Spleen (tissue), 11 donors: Measurements from ENCODE around the gene ARMC5. TPM values are rescaled to one million over a fixed set of nuclear protein-coding genes. Genes with fewer than 3 reads are reported as not detected.

Experiments used
- DNase-seq: peaks from one replicate; pipeline ENCODE4 v3.0.0-alpha.2; 2020
- H3K27ac ChIP-seq, 8 donors: fragments of 200-600 bp; sonication (generic) in 7 of 8; 1 replicate in 4 of 8; 2 replicates in 4 of 8; pipeline versions ENCODE4 v1.5.0 to v1.8.0; 2016 to 2021; ENCODE audit warnings: inconsistent platforms in 4 of 8, mild to moderate bottlenecking in 4 of 8, moderate library complexity in 1 of 8
- H3K27me3 ChIP-seq, 7 donors: fragments of 200-600 bp; sonication (generic) in 6 of 7; replicated peaks in 1 of 7; 1 replicate in 4 of 7; 2 replicates in 3 of 7; pipeline versions ENCODE4 v1.5.0 to v1.8.0; 2016 to 2021; ENCODE audit warnings: inconsistent platforms in 3 of 7, mild to moderate bottlenecking in 1 of 7
- H3K36me3 ChIP-seq, 6 donors: fragments of 200-600 bp; sonication (generic) in 5 of 6; 1 replicate in 4 of 6; 2 replicates in 2 of 6; pipeline versions ENCODE4 v1.5.0 to v1.8.0; 2016 to 2021; ENCODE audit warnings: inconsistent platforms in 2 of 6
- H3K4me1 ChIP-seq, 6 donors: fragments of 200-600 bp; sonication (generic) in 5 of 6; 1 replicate in 3 of 6; 2 replicates in 3 of 6; pipeline versions ENCODE4 v1.5.0 to v1.8.0; 2016 to 2021; ENCODE audit warnings: inconsistent platforms in 3 of 6
- H3K4me3 ChIP-seq, 8 donors: fragments of 200-600 bp; sonication (generic) in 7 of 8; 1 replicate in 4 of 8; 2 replicates in 4 of 8; pipeline versions ENCODE4 v1.5.0 to v1.8.0; 2016 to 2021; ENCODE audit warnings: inconsistent platforms in 4 of 8, mild to moderate bottlenecking in 4 of 8, moderate library complexity in 2 of 8
- H3K9me3 ChIP-seq, 8 donors: fragments of 200-600 bp; sonication (generic) in 7 of 8; 1 replicate in 4 of 8; 2 replicates in 4 of 8; pipeline versions ENCODE4 v1.5.0 to v1.8.0; 2016 to 2021; ENCODE audit warnings: inconsistent platforms in 4 of 8
- POLR2A ChIP-seq, 3 donors: fragments of 450-650 bp; IDR thresholded peaks; one replicate each; pipeline ENCODE4 v1.5.1; 2017; ENCODE audit warnings: antibody characterized with exemption in 3 of 3, mild to moderate bottlenecking in 1 of 3
- POLR2AphosphoS5 ChIP-seq, 3 donors: sonication (generic); formaldehyde crosslinking; IDR thresholded peaks; one replicate each; pipeline ENCODE4 v1.5.1; 2017; ENCODE audit warnings: antibody characterized with exemption in 3 of 3
- WGBS, 5 donors: extraction: QIAGEN DNeasy Blood & Tissue Kit in 3 of 5; methylation state at CpG; one replicate each; pipeline versions ENCODE4 v1.1.5 to v1.1.7; 2013 to 2018; 5-methylcytosine and 5-hydroxymethylcytosine counted together
- intact Hi-C: fragments of 100-400 bp; cut with DNase I; formaldehyde crosslinking; loops from one replicate; pipeline ENCODE4 v1.15.0; 2023; ENCODE audit warnings: low total_unique reads
- polyA plus RNA-seq, 3 donors: library from polyadenylated mRNA; stranded (reverse); fragments of 200-250 nt; gene quantifications; one replicate each; pipeline ENCODE4 v1.2.1, GENCODE V29; 2013
- total RNA-seq, 7 donors: library from RNA; depleted of rRNA in 3 of 7; stranded (reverse); fragments of >200 nt in 3 of 7; fragmentation: NEBNext Ultra II Directional in 4 of 7; extraction: Animal tissue kit (Norgen Biotek cat#: 25700) in 4 of 7; gene quantifications; one replicate each; pipeline versions ENCODE4 v1.1.0 to v1.2.1, GENCODE V29; 2016 to 2021
- TF ChIP-seq, protein P1 (sequence below), 11 experiments: fragments of 200-600 bp in 7 of 11; fragments of 450-650 bp in 4 of 11; sonication (generic) in 4 of 11; IDR thresholded peaks in 8 of 11; conservative IDR thresholded peaks in 3 of 11; 1 replicate in 7 of 11; 2 replicates in 4 of 11; pipeline versions ENCODE4 v1.4.0 to v1.8.0; 2016 to 2021; ENCODE audit warnings: antibody characterized with exemption in 11 of 11, inconsistent platforms in 4 of 11, mild to moderate bottlenecking in 1 of 11
- donor health status: healthy with polysubstance abuse.
- donor health status: DM: no; HTN: no; CAD: no; lungs with moderate emphysema.
- donor health status: DM: no; HTN: no; CAD: no.
- donor health status: Bipolar disorder and iron deficiency.
- donor health status: healthy.
- donor health status: DM: no; HTN: no; CAD: no.
- donor health status: DM: yes; HTN: yes; CAD: no.

ARMC5 gene
- total and polyA plus RNA-seq, 10 donors, result 8.8 to 23.5 (median 11.8) TPM

DNA sequence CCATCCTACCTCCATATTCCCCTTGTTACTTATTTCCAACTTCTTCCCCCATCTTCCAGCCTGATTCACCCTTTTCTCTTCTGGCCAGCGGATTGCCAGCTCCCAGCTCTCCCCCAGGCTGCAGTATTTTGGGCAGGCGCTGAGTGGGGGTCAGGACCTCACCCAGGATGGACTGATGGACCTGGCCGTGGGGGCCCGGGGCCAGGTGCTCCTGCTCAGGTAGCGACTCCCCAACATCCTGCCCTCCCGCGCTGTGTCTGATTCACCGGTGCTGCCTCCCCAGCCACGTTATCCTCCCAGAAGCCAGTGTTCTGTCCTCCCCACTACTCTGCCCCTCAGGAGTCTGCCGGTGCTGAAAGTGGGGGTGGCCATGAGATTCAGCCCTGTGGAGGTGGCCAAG, 46.6 kb upstream of the ARMC5 start:
- H3K4me1 ChIP-seq, result peaks cover 0 to 26% (median 0%) of the 10 kb centered on the region in 6 donors
- intact Hi-C loops, result no loop called here
- no peak overlapping the region for H3K27ac ChIP-seq
- H3K4me3 ChIP-seq, result no peak overlapping the region
- H3K27me3 ChIP-seq, result peaks cover 0 to 13% (median 0%) of the 10 kb centered on the region in 7 donors
- DNase-seq, result no peak
- no peaks in the 10 kb centered on the region for H3K36me3 ChIP-seq
- TF ChIP-seq POLR2A (IDR thresholded peaks at IDR 0.05), result no peak
- no peak for TF ChIP-seq POLR2AphosphoS5 (IDR thresholded peaks at IDR 0.05)
- TF ChIP-seq, protein P1, sequence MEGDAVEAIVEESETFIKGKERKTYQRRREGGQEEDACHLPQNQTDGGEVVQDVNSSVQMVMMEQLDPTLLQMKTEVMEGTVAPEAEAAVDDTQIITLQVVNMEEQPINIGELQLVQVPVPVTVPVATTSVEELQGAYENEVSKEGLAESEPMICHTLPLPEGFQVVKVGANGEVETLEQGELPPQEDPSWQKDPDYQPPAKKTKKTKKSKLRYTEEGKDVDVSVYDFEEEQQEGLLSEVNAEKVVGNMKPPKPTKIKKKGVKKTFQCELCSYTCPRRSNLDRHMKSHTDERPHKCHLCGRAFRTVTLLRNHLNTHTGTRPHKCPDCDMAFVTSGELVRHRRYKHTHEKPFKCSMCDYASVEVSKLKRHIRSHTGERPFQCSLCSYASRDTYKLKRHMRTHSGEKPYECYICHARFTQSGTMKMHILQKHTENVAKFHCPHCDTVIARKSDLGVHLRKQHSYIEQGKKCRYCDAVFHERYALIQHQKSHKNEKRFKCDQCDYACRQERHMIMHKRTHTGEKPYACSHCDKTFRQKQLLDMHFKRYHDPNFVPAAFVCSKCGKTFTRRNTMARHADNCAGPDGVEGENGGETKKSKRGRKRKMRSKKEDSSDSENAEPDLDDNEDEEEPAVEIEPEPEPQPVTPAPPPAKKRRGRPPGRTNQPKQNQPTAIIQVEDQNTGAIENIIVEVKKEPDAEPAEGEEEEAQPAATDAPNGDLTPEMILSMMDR (IDR thresholded peaks at IDR 0.05 in 8 of 11, conservative IDR thresholded peaks at IDR 0.05 in 3 of 11), result no peak
- H3K9me3 ChIP-seq, result peaks cover 0 to 6% (median 2%) of the 10 kb centered on the region in 8 donors
- WGBS, 5 donors, result 78 to 89% (median 87%) methylated on average over 9 to 10 of the region's 10 CpGs

DNA sequence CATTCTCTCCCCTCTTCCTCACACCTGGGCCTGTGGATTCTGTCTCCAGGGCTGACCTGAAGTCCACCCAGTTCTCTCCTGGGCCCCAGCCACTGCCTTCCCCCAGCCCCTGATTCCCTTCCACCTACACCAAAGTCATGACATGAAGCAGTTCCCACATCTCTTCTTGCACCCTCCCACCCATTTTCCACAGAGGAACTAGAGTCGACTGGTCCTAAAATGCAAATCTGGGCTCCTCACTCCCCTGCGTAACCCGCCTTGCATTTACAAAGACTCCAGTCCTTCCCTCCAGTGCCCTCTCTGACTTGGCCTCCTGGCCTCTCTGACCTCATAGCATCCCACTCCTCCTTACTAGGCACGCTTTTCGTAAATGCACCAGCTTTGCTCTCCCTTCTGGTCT, 45.9 kb upstream of the ARMC5 start:
- H3K4me1 ChIP-seq, result peaks cover 0 to 26% (median 0%) of the 10 kb centered on the region in 6 donors
- WGBS, 5 donors, result 80 to 88% (median 83%) methylated on average over 5 of the region's 5 CpGs
- DNase-seq, result no peak
- no peaks in the 10 kb centered on the region for H3K36me3 ChIP-seq
- no peak for TF ChIP-seq POLR2AphosphoS5 (IDR thresholded peaks at IDR 0.05)
- TF ChIP-seq POLR2A (IDR thresholded peaks at IDR 0.05), result no peak
- TF ChIP-seq, protein P1 (IDR thresholded peaks at IDR 0.05 in 8 of 11, conservative IDR thresholded peaks at IDR 0.05 in 3 of 11), result no peak
- peaks cover 0 to 8% (median 2%) of the 10 kb centered on the region in 8 donors for H3K9me3 ChIP-seq
- H3K27ac ChIP-seq, result no peak overlapping the region
- peaks cover 0 to 9% (median 0%) of the 10 kb centered on the region in 7 donors for H3K27me3 ChIP-seq
- H3K4me3 ChIP-seq, result no peak overlapping the region
- intact Hi-C loops, result no loop called here

DNA sequence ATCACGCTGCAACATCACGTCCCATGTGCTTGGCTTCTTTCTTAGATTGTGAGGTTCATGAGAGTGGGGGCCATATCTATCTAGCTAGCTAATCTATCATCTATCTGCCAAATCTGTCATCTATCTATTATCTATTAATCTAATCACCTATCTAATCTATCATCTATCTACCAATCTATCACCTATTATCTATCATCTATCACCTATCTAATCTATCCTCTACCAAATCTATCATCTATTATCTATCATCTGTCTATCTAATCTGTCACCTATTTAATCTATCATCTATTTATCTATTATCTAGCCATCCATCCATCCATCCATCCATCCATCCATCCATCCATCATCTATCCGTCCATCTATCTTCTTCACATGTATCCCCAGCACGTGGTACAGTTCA, 45.4 kb upstream of the ARMC5 start:
- peaks cover 0 to 8% (median 2%) of the 10 kb centered on the region in 8 donors for H3K9me3 ChIP-seq
- H3K4me3 ChIP-seq, result no peak overlapping the region
- H3K36me3 ChIP-seq, result no peaks in the 10 kb centered on the region
- no peak for TF ChIP-seq POLR2AphosphoS5 (IDR thresholded peaks at IDR 0.05)
- TF ChIP-seq, protein P1 (IDR thresholded peaks at IDR 0.05 in 8 of 11, conservative IDR thresholded peaks at IDR 0.05 in 3 of 11), result no peak
- TF ChIP-seq POLR2A (IDR thresholded peaks at IDR 0.05), result no peak
- intact Hi-C loops, result no loop called here
- peak overlapping the region in 1 of 8 donors; percentile 18 for H3K27ac ChIP-seq
- WGBS, 5 donors, result 86 to 91% (median 87%) methylated on average over 4 of the region's 4 CpGs
- no peak for DNase-seq
- H3K4me1 ChIP-seq, result peaks cover 0 to 26% (median 0%) of the 10 kb centered on the region in 6 donors
- H3K27me3 ChIP-seq, result peaks cover 0 to 4% (median 0%) of the 10 kb centered on the region in 7 donors

DNA sequence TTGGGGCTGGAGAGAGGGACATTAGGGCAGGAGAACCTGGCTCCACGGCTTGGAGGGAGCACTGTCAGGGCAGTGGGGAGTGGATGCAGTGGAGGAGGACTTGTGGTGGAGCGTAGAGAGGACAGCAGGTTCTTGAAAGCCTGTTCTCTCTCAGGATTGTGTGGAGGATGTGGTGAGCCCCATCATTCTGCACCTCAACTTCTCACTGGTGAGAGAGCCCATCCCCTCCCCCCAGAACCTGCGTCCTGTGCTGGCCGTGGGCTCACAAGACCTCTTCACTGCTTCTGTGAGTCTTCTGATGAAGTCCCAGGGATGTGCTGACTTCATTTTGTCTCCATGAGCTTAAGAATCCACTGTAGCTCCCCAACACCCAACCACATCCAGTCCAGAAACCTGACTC, 44.6 kb upstream of the ARMC5 start:
- TF ChIP-seq POLR2A (IDR thresholded peaks at IDR 0.05) (no peak), POLR2AphosphoS5 (IDR thresholded peaks at IDR 0.05) (peak in 1 of 3 donors; percentile 23)
- TF ChIP-seq, protein P1 (IDR thresholded peaks at IDR 0.05 in 8 of 11, conservative IDR thresholded peaks at IDR 0.05 in 3 of 11), result no peak
- intact Hi-C loops, result no loop called here
- WGBS, 5 donors, result 64 to 75% (median 72%) methylated on average over 4 of the region's 4 CpGs

More for the DNA sequence above, 44.6 kb upstream of the ARMC5 start:
- no peak for DNase-seq
- peak overlapping the region in 2 of 8 donors; percentile 7 to 18 for H3K27ac ChIP-seq
- no peak overlapping the region for H3K4me3 ChIP-seq
- no peaks in the 10 kb centered on the region for H3K36me3 ChIP-seq
- H3K4me1 ChIP-seq, result peaks cover 0 to 29% (median 0%) of the 10 kb centered on the region in 6 donors
- H3K9me3 ChIP-seq, result peaks cover 0 to 8% (median 2%) of the 10 kb centered on the region in 8 donors
- peaks cover 0 to 4% (median 0%) of the 10 kb centered on the region in 7 donors for H3K27me3 ChIP-seq
